CD4-positive, alpha-beta T cell treated with Interleukin-17A for 1 hour (primary cell): ENCODE measurements around the gene ASMTL.
"Not testable (repeated sequence)": the region's sequence is repeated elsewhere in the genome, so short reads cannot be mapped to it uniquely, and the experiment has no call there.

ENCODE experiments used
- DNase-seq: peaks from one replicate; pipeline ENCODE4 v3.0.0-alpha.2; 2020

ASMTL gene

GRCh38 chrX:1427756-1428155 is 25.0 kb downstream of the ASMTL start:
- no peak for DNase-seq

GRCh38 chrX:1426321-1426720 is 26.4 kb downstream of the ASMTL start:
- not testable (repeated sequence) for DNase-seq

GRCh38 chrX:1425381-1425780 is 27.3 kb downstream of the ASMTL start:
- no peak for DNase-seq

GRCh38 chrX:1424147-1424851 is 28.4 kb downstream of the ASMTL start:
- no peak for DNase-seq

GRCh38 chrX:1423215-1423614 is 29.5 kb downstream of the ASMTL start:
- no peak for DNase-seq

- no peak for DNase-seq
These were observed 30.6 kb downstream of the ASMTL start for GRCh38 chrX:1422135-1422465.

GRCh38 chrX:1421433-1422134 is 31.1 kb downstream of the ASMTL start:
- no peak for DNase-seq

- DNase-seq, result no peak
These were observed 32.3 kb downstream of the ASMTL start for GRCh38 chrX:1420371-1420770.

GRCh38 chrX:1419545-1420355 is 33.0 kb downstream of the ASMTL start:
- no peak for DNase-seq

GRCh38 chrX:1418901-1419544 is 33.7 kb downstream of the ASMTL start:
- DNase-seq, result no peak

GRCh38 chrX:1417921-1418771 is 34.6 kb downstream of the ASMTL start:
- DNase-seq, result no peak

- DNase-seq, result no peak
These were observed 35.5 kb downstream of the ASMTL start for GRCh38 chrX:1416965-1417760.

- DNase-seq, result no peak
These were observed 36.4 kb downstream of the ASMTL start for GRCh38 chrX:1416327-1416784.

GRCh38 chrX:1412551-1413161 is 40.1 kb downstream of the ASMTL start:
- no peak for DNase-seq

GRCh38 chrX:1411326-1411725 is 41.4 kb downstream of the ASMTL start:
- no peak for DNase-seq

- DNase-seq, result no peak
These were observed 45.7 kb downstream of the ASMTL start for GRCh38 chrX:1407035-1407434.

- not testable (repeated sequence) for DNase-seq
These were observed 46.9 kb downstream of the ASMTL start for GRCh38 chrX:1405769-1406168.

- not testable (repeated sequence) for DNase-seq
These were observed 48.8 kb downstream of the ASMTL start for GRCh38 chrX:1403867-1404266.

GRCh38 chrX:1403228-1403627 is 49.5 kb downstream of the ASMTL start:
- DNase-seq, result no peak

GRCh38 chrX:1401611-1402430 is 50.9 kb downstream of the ASMTL start:
- no peak for DNase-seq
